GM18511 (cell line): Measurements from ENCODE around the gene FBXW9.
A peak's percentile ranks its signal among the peaks of the same experiment; 100 is the strongest.
"Not testable (repeated sequence)": the region's sequence is repeated elsewhere in the genome, so short reads cannot be mapped to it uniquely, and the experiment has no call there.

Experiments
- ATAC-seq: cut with Tn5 transposase; IDR thresholded peaks from one replicate; pipeline ENCODE4 v1.9.1; 2021; ENCODE audit warnings: mild to moderate bottlenecking, moderate library complexity; ENCODE audit not compliant: unreplicated experiment

The FBXW9 gene

DNA sequence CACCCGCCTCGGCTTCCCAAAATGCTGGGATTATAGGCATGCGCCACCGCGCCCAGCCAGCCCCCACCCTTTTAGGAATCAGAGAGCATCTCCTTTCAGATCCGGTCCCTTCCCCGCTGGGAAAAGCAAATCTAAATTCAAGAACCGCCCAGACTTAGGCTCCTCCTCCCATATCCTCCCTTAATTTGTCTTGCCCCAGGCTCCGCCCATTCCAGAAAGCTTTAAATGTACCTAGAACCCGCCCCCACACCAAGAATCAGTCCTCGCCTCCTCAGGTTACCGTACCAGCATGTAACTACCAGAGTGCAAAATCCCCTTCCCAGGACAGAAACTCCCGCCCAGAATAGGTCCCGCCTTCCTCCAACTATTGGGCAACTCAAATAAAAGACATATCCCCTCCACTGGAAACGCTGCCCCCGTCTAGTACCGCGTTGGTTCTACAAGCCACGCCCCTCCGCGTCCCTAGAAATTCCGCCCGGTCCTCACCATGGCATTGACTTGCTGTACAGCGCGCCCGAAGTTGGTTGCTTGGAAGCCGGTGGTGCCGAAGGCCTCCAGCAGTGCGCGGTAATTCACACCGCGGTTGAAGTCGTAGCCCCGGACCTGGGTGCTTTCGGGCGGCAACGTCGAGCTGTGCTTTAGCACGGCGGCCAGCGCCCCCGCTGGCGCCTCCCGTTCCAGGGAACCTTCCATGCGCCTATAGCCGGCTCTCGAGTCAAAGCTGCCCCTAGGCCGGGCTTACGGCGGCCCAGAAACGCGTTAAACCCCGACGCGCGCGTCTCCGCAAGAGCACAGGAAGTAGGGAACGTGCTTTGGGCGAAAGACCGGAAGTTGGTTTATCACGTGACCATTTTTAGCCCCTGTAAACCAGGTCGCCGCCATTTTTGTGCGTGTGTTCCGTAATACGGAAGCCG lies 15.1 kb downstream of the FBXW9 start, which contains the start of gene DHPS:
Gene DHPS (minus strand): TSS at position 807 of the 914 bp plus-strand sequence. CDS start 114 bp downstream, at position 693.
- ATAC-seq = peak; percentile 69

DNA sequence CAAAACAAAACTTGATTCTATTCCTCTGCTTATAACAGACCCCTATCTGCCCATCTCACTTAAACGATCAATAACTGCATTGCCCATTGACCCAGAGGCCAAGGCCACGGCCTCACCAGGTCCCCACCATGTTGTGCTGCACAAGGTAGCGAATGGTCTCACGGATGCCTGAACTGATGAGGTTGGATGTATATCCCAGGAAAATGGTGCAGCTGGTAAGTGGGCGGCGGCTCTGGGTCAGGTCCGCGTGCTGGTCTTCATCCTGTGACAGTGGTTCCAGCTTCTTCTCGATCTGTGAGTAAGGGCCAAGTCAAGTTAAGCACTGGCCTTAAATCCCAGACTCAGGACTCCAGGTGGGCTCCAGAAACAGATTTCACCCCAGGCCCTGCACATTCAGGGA lies 16.4 kb downstream of the FBXW9 start:
- no peak for ATAC-seq

DNA sequence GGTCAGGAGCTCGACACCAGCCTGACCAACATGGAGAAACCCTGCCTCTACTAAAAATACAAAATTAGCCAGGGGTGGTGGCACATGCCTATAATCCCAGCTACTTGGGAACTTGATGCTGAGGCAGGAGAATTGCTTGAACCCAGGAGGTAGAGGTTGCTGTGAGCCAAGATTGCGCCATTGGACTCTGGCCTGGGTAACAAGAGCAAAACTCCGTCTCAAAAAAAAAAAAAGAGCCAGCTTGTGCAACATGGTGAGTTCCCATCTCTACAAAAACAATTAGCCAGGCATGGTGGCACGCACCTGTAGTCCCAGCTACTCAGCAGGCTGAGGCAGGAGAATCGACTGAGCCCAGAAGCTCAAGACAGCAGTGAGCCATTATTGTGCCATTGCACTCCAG lies 18.4 kb downstream of the FBXW9 start:
- ATAC-seq = not testable (repeated sequence)

DNA sequence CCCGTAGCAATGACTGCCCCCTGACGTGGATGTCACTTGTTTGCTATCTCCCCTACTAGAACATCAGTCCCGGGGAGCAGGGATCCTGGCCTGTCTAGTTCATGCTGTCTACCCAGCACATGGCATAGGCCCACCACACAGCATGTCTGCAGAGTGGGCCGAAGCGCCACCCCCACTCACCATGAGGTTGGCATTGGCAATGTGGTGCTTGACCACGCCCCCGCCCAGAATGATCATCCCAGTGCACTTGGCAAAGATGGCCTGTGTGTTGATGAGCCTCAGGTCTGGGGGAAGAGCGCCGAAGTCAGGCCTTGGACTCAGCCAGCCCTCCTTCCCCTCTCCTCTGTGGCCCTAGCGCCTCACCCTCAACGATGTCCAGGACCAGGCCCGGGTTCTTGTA lies 19.5 kb downstream of the FBXW9 start:
- ATAC-seq = no peak

DNA sequence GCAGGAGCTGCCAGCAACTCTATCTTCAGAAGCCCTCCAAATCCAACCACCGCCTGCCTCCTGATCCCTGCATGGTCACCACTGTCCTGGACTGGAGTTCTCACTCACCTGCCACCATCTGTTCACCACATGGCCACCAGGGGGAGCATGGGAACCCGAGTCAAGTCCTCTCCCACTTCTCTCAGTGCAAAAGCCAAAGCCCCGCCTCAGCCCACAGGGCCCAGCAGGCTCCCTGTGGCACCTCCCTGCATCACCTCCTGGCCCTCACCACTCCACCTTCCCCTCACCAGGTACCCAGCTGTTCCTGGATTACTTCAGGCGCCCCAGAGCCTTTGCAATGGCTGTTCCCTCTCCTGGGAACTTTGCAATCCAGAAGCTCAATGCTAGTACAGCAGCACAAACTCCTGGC lies 20.0 kb downstream of the FBXW9 start:
- no peak for ATAC-seq

DNA sequence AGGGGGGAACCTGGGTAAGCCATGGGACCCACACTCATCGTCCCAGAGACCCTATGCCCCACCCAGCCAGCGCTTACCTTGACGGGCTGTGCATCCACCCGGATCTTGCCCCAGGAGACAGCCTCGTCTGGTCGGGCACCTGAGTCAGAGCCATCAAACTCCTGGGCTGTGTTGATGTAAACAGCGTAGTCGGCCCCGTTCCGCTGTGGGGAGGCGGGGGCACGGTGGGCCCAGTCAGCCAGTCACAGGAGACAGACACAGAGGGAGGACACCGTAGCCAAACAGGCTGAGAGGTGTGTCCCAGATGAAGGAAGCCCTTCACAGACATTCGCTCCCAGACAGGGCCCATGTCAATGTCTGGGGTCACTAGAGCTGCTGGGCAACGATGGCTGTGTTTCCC lies 20.5 kb downstream of the FBXW9 start:
- no peak for ATAC-seq

DNA sequence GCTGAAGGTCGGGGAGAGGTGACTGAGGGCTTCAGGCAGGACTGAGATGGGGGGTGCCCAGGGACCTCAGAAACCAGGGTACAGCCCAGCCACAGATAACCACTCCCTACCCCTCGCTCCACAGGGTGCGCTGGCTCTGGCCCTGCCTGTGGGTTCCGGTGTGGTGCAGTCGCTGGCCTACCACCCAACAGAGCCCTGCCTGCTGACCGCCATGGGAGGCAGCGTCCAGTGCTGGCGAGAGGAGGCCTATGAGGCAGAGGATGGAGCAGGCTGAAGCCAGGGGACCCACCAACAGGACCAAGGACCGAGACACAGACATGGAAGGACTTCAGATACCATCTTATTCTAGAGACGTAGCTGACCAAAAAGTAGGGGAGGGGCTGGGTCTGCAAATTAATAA lies 21.0 kb downstream of the FBXW9 start:
- ATAC-seq = no peak

DNA sequence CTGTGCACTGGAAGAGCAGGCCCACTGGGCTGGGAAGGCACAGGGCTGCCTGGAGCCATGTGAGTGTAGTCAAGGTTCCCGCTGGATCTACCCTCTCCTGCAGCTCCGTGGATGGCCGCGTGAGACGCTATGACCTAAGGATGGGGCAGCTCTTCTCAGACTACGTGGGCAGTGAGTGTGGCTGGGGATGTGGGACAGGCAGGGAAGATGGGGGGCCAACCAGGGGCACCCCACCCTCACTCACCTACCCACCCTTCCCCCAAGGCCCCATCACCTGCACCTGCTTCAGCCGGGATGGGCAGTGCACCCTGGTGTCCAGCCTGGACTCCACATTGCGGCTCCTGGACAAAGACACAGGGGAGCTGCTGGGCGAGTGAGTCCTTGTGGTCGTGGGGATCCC lies 23.7 kb downstream of the FBXW9 start:
- ATAC-seq = no peak

DNA sequence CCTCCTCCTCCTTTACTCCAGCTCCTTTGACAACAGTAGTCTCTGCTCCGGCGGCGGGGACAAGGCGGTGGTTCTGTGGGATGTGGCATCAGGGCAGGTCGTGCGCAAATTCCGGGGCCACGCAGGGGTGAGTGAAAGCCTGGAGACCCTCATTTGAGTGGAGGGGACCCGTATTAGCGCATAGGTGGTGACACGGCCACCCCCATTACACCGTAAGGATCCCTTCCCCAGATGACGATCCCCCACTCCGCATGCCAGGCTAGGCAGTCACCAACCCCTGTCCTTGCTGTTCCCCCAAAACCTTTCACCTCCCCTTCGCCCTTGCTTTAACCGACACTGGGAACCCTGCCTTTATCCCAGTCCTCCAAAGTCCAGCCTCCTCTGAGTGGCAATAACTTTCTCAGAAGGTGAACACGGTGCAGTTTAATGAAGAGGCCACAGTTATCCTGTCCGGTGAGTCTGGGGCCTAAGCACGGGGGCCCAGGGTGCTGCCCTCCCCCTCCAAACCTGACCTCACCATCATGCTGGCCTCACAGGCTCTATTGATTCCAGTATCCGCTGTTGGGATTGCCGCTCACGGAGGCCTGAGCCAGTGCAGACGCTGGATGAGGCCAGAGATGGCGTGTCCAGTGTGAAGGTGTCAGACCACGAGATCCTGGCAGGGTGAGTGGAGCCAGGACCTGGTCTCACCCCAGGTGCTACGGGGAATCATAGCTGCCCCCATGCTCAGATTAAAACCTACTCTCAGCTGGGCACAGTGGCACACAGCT lies 26.1 kb downstream of the FBXW9 start:
- ATAC-seq = no peak

DNA sequence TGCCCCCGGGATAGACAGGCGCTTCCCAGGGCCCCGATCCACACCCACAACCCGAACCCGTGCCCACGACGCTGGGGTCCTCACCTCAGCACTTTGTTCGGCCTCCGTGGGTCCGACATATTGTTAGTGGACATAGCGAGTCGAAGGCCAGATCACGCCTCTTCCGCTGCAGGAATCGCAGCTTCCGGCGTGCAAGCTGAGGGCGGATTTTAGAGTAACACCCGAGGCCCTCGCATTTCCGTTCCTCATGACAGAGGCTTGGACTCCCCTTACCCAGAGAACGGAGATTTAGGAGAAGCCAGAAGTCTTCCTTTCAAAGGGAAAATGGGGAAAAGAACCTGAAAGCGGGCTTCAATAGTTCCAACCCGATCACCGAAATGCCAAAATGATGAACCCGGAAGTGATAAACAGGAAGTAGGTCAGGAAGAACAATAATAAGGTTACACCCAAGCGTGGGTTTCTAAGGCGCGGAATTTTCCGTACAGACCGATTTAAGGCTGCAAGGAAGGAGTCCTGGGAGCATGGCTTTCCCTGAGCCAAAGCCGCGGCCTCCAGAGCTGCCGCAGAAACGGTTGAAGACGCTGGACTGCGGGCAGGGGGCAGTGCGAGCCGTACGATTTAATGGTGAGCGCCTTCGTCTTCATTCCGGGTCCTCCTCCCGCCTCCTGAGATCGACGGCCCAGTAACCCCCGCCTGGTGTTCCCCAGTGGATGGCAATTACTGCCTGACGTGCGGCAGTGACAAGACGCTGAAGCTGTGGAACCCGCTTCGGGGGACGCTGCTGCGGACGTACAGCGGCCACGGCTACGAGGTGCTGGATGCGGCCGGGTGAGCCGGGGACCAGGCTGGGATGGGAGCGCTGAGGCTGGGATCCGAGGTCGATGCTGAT lies 26.9 kb downstream of the FBXW9 start:
- no peak for ATAC-seq

DNA sequence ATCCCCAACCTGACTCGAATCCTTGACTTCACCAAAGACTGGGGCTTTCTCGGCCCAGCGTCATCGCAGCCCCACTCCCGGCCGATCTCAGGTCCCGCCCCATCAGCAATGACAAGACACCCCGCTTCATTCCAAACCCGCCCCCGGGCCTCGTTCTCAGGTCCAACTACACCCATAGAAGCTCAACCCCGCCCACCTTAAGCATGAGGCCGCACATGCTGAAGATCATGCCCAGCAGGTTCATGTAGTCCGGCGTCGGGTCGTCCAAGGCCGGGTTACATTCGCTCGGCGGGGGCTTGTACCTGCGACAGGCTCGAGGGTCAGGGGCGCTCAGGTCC lies 27.5 kb downstream of the FBXW9 start:
- no peak for ATAC-seq

DNA sequence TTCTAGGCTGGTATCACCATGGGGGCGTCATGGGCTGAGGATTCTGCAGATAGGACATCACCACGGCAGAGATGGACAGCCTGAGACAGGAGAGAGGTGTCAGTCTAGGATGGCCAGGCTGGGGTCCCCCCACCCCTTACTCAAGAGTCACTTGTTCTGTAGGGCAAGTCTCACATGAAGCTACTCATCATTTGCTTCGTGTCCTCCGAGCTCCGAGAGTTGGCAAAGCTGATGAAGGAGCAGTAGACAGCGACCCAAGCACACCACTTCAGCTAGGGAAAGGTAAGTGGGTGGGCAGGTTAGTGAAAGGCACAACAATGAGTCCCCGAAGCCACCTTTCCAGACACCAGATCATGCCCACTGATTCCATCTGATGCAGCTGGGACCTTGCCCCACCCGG lies 28.1 kb downstream of the FBXW9 start:
- no peak for ATAC-seq

DNA sequence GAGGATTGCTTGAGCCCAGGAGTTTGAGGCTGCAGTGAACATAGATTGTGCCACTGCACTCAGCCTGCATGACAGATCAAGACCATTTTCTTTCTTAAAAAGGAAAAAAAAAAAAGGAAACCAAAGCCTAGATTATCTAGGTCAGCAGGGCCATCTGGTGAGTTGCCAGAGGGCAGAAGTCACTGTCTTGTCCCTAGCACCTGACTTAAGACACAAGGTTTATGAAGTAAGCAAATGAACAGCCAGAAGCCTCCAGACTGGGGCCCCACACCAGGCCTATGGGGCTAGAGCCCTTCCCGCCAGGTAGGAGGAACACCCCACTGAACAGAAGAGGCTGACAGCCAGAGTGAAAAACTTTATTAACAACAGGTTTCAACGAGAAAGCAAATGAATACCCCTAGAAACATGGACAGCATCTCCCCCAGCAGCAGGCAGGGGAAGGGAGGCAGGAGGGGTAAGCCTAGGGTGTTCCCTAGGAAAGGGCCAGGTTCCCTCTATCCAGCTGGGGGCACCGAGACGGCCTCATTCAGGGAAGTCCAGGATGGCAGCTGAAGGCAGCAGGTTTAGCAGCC lies 28.6 kb downstream of the FBXW9 start:
- no peak for ATAC-seq

DNA sequence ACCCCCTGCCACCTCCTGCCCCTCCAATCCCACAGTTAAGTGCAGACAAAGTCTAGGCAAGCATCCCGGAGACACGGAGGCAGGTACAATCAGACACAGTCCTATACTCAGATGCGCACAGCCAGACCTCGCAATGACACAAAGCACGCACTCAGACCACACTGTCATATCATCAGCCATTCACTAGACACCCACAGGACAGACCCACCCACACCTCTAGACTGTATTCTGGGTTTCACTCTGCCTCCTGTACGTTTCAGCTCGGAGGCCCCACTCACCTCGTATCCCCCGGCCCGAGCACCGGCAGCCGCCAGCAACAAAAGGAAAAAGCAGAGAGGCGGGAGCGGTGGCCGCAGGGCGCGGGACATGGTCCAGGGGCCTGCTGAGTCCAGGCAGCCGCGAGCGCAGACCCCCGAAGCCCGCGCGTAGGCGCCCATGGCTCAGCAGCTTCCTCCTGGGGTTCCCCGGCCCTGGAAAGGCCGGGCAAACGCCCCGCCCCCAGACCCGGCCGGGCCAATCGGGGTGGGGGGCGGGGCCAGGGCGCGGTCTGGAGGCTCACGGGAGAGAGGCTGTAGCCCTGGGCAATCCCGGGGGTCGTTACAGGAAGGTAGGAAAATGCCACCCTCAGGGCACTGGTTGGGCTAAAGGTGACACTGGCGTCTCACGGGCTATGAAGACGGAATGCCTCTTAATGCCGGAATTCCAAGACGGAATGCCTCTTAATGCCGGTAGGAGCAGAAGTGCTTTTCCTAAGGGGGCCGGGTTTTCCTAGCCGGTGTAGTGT lies 30.0 kb downstream of the FBXW9 start, which contains the start of the genes MAN2B1 and WDR83:
Gene MAN2B1 (minus strand): TSS at position 478 of the 784 bp plus-strand sequence. CDS start 41 bp downstream, at position 437.
Gene WDR83 (plus strand): TSS at position 543 of the 784 bp plus-strand sequence. CDS start 2,984 bp downstream, outside the sequence.
- ATAC-seq = peak; percentile 51

DNA sequence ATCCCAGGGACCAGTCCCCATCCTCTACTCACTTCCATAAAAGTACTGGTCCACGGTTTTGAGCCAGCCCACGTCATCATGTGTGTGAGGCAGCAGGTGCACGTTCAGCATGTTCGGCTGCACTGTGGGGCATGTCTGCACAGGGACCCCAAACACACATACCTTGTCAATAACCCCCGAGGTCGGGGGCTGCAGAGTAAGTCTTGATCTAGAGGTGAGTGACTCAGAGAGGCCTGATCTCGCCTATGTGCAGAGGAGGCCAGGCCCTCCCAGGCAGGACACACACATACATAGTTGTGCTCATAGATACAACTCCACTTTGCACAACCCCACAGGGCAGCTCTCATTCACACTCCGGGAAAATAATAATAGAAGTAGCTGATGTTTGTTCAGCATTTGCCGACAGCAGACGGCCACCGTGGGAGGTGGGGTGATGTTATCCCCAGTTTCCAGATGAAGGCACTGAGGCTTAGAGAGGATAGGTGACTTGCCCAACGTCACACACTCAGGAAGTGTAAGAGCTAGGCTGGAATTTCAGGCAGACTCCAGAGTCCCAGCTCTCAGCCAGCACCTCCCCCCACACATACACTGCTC lies 30.7 kb downstream of the FBXW9 start:
- ATAC-seq = no peak

DNA sequence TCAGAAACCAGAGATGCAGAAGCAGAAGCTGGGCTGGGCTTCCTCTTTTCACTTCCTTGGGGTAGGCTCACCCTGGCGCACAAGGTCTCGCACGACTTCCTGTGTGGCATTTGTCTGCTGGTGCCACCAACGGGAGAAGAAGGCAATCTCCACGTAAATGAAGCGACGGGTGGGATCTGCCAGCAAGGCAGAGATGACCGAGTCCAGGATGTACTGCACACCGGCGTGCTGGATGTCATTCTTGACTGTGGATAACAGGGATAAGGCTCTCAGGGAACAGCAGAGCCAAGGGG lies 31.2 kb downstream of the FBXW9 start:
- ATAC-seq = peak; percentile 35

DNA sequence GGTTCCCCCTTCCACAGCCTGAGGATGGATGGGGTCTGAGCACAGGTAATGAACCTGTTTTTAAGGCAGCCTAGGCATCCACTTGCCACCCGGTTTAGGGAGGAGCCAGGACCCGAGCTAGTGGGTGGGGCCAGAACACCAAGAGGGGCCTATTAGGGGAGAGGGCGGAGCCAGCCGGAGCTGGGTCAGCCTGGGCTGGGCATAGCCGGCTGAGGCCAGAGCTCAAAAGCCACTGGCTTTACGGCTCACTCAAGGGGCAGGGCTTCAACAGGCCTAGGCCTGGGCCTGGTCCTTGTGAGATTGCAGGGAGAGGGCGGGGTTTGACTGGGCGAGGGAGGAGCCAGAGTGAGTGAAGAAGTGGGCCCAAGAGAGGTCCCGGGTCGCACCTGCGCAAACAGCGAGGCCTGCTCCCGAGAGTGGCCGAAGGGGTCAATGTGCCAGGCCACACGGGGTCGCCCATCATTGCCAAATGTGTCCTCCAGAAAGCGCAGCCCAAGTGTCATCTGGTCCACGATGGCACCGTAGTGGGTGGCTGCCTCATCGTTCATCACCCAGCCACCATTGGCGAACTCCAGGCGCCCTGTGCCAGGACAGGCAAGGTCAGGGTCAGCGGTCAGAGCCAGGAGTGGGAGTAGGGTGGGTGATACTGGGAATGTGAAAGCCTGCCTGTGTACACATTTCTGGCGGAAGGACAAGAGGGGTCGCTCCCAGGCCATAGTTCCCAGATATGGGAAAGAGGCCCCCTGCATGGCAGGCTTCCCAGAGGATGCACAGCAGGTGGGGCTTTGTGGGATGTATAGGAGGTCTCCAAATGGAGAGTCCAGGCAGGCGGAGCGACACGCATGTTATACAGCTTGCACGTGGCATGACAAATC lies 31.8 kb downstream of the FBXW9 start:
- no peak for ATAC-seq

DNA sequence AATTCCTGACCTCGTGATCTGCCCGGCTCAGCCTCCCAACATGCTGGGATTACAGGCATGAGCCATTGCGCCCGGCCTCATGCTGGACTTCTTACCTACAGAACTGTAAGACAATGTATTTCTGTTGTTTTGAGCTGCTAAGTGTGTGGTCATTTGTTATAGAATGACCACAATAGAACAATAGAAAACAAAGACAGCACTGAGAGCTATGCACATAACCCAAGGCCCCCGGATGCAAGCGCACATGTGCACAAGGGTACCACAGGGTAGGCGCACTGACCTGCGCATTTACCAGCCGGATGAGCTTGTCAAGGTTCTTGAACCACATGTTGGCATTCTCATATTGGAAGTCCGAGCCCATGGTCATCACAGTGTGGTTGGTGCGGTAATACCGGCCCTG lies 35.5 kb downstream of the FBXW9 start:
- no peak for ATAC-seq

DNA sequence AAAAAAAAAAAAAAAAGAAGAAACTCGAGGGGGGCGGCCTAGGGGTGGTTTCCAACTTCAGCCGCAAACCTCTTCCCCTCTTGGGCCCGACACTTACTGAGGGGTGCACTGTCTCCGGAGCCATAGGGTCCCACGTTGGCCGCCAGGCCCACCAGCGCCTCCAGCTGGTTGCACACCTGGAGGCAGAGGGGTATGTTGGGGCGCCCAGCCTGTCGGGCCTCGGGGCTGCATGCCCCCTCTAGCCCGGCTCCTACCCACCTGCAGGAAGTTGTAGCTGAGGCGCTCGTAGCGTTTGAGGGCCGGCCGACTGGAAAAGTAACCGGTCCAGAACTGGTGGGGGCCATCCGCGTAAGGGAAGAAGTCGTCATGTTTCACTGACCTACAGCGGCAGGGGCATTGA lies 38.5 kb downstream of the FBXW9 start:
- no peak for ATAC-seq
